ENCODE results near the gene MET.
"Not testable (repeated sequence)": the region's sequence is repeated elsewhere in the genome, so short reads cannot be mapped to it uniquely, and the experiment has no call there.

The MET gene

GRCh38 chr7:116698930-116699721 lies 27.1 kb downstream of the MET start:
- peak in 1 of 14 donors; percentile 33 for DNase-seq

- no peak for DNase-seq
Observed at GRCh38 chr7:116699722-116700120, 27.7 kb downstream of the MET start.

GRCh38 chr7:116702046-116702785 lies 30.2 kb downstream of the MET start:
- DNase-seq: no peak

DNA sequence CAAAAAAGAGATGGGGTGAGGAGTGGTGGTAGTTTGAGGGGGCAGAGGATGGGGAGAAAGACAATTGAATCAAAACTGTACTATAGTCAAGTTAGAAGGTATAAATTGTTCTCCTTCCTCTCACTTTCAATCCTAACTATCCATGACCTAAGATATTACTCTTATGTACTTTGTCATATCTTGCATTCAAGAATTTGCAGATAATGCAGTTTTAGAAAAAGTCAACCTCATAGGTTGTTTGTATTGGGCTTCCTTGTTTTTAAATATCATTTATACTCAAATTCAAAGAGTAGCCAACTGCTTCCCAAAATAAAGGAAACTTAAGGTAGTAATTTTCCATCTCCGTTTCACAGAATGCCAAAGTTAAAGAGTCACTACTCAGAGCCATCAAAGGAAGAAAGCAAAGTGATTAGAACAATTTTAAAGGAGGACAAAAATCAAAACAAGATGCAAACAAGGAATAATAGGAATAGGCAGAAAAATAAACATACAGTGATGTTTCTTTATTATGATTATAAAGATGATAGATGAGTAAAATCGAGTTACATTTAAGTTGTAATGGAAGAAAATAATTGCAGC lies 32.7 kb downstream of the MET start:
- no peak for DNase-seq

- DNase-seq: no peak
Observed at GRCh38 chr7:116705419-116705818, 33.4 kb downstream of the MET start.

- no peak for DNase-seq
Observed at GRCh38 chr7:116706668-116707126, 34.7 kb downstream of the MET start.

- no peak for DNase-seq
Observed at GRCh38 chr7:116707289-116707688, 35.3 kb downstream of the MET start.

GRCh38 chr7:116708248-116708647 lies 36.3 kb downstream of the MET start:
- DNase-seq: no peak

- DNase-seq: no peak
Observed at GRCh38 chr7:116708861-116709260, 36.9 kb downstream of the MET start.

- DNase-seq: no peak
Observed at GRCh38 chr7:116709336-116709735, 37.3 kb downstream of the MET start.

DNA sequence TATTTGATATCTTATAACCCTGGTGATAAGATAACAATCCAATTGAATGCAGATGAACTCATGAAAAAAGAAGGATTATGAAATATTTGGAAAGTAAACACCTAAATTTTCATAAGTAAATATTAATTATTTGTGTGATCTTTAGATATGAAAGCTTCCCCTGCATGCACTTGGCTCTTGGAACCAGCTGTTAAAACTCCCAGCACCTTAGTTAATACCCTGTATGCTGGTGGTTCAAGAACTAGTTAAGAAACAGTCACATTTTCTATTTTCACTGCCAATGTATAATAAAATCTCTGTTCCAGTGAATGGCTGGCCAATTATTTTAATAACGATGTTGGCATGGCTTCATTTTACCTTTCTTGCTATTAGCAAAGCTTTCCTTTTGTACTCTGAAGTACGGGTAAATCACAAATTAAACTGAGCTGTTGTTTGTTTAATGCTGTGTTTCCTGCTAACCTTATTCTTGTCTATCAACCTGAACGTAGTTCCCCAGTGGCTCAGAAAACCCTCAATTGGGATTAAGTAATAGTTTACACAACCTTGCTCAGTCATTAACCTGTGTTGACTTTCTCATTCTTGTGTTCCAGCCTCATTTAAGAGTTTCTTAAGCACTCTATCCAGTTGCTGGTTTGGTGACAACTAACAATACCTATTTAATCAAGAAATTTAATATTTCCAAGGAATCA lies 38.9 kb downstream of the MET start:
- no peak for DNase-seq

GRCh38 chr7:116711790-116712189 lies 39.8 kb downstream of the MET start:
- no peak for DNase-seq

DNA sequence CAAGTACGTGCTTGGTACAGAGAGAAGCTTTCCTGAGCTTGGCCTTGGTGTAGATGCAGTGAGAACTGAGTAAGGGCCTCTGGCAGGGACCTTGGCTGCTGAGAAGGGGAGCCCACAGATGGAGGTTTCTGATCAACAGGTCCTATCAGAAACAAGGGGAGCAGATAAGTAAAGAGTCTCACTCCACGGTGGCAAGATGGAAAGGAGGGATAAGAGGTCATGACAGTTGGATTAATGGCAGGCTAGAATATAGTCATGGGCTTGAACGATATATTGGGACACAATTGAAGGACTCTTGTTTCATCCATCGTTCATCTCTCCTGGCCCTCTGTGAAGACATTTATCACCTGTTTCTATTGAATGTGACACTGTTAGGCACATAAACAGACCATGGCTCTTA lies 41.5 kb downstream of the MET start:
- no peak for DNase-seq

GRCh38 chr7:116713918-116714317 lies 41.9 kb downstream of the MET start:
- no peak for DNase-seq

- no peak for DNase-seq
Observed at GRCh38 chr7:116715077-116715476, 43.1 kb downstream of the MET start.

DNA sequence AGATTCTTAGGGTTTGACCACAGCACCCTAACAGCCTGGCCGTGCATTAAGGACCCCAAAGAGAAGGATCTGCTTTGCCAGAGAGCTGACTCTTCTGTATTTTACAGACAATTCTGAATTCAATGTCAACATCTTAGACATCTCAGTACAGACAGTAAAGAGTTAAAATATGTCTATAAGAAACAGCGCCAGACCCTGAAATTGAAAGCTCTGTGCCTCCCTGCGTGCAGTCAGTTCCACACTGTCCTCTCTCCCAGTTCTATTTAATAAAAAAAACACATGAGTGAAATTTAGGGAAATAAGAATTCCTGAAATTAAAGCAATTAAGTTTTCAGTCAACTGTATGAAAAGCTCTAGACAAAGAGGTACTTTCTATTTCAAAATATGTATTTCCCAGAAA lies 45.1 kb downstream of the MET start:
- DNase-seq: no peak

DNA sequence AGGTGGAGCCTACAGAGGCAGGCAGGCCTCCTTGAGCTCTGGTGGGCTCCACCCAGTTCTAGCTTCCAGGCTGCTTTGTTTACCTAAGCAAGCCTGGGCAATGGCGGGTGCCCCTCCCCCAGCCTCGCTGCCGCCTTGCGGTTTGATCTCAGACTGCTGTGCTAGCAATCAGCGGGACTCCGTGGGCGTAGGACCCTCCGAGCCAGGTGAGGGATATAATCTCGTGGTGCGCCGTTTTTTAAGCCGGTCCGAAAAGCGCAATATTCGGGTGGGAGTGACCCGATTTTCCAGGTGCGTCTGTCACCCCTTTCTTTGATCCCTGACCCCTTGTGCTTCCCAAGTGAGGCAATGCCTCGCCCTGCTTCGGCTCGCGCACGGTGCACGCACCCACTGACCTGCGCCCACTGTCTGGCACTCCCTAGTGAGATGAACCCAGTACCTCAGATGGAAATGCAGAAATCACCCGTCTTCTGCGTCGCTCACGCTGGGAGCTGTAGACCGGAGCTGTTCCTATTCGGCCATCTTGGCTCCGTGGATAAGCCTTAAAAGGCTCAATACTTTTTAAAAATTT lies 52.0 kb downstream of the MET start:
- not testable (repeated sequence) for DNase-seq

DNA sequence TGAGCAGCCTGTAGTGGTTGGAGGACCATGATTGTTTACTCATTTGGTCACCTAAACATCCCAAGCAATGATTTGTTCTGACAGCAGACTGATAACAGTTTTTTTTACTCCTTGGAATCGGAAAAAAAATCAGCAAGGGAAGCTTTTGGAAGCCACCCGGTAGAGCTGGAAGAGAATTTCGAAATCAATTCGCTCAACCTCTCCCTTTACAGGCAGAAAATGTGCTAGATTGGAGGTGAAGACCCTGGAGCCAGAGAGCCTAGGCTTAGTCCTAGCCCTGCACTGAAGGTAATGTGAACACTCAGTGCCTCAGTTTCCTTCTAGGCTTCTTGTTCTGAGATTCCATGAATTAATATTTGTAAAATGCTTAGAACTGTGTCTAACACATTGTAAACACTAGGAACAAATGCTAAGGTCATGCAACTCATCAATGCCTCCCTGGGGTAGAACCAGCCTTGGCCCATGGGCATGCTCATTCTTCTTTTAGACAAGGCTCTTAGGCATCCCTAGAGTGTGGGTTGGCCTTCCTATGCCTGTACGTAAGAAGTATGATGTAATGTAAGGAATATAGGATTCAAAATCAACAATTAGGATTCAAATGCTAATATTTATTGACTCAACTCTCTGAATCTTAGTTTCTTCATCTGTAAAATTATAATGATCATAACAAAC lies 52.7 kb downstream of the MET start:
- DNase-seq: no peak

DNA sequence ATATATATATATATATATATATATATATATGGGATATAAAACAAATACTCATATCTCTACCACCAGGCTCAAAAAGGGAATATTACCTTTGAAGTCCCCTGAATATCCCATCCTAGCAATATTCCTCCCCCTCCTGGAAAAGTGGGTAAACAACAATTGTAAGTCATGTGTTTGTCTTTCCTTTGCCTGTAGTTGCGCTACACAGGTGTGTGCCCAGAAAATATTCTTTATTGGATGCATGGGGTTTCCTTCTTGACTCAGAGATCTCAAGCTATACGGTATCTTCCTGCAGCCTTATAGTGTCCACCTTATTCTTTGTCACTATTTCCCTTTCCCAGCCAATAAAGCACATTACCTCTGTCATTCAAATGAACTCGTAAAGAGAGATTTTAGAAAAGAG lies 54.2 kb downstream of the MET start:
- DNase-seq: no peak

- DNase-seq: no peak
Observed at GRCh38 chr7:116726713-116727431, 54.9 kb downstream of the MET start.

- DNase-seq: no peak
Observed at GRCh38 chr7:116727432-116728009, 55.5 kb downstream of the MET start.
